Cardiac muscle cell (in vitro differentiated cells and primary cell): ENCODE results near the gene PPM1F. TPM values are rescaled to one million over a fixed set of nuclear protein-coding genes. Genes with fewer than 3 reads are reported as not detected.
A peak's percentile ranks its signal among the peaks of the same experiment; 100 is the strongest.

ENCODE experiments used
- DNase-seq, 2 donors: peaks; one replicate each; pipeline versions ENCODE4 v3.0.0 to v3.0.0-alpha.2; 2010 to 2017; ENCODE audit warnings: low read depth in 1 of 2, low spot score in 1 of 2
- H3K27ac ChIP-seq: fragments of 200-600 bp; sonication (generic); 2 replicates; pipeline ENCODE4 v1.5.1; 2016
- H3K27me3 ChIP-seq: fragments of 200-600 bp; sonication (generic); 2 replicates; pipeline ENCODE4 v1.6.0; 2016; ENCODE audit warnings: control low read depth
- H3K36me3 ChIP-seq: fragments of 200-600 bp; sonication (generic); 2 replicates; pipeline ENCODE4 v1.5.1; 2016; ENCODE audit warnings: control low read depth
- H3K4me1 ChIP-seq: fragments of 200-600 bp; sonication (generic); 2 replicates; pipeline ENCODE4 v1.8.1; 2017; ENCODE audit warnings: low read depth, mild to moderate bottlenecking, mixed run types
- H3K4me3 ChIP-seq: fragments of 200-600 bp; sonication (generic); 2 replicates; pipeline ENCODE4 v1.5.1; 2016; ENCODE audit warnings: mild to moderate bottlenecking
- H3K9me3 ChIP-seq: fragments of 200-600 bp; sonication (generic); 2 replicates; pipeline ENCODE4 v1.5.1; 2017; ENCODE audit warnings: low read depth, mild to moderate bottlenecking, control low read depth
- CTCF ChIP-seq: IDR thresholded peaks from 2 replicates; pipeline ENCODE4 v1.5.1; 2012; ENCODE audit warnings: low read depth, mild to moderate bottlenecking, low read length
- polyA plus RNA-seq: library from polyadenylated mRNA; unstranded; fragments of >200 nt; fragmentation: Nextera tagmentation; extraction: Ambion mirVana; gene quantifications from 2 replicates; pipeline ENCODE4 v1.2.1, GENCODE V29; 2016
- total RNA-seq: library from RNA; depleted of rRNA; stranded (reverse); fragments of >200 nt; gene quantifications from 2 replicates; pipeline ENCODE4 v1.2.3, GENCODE V29; 2016

Gene PPM1F
- total and polyA plus RNA-seq, 2 experiments from 2014 or later: 24.4 to 49.8 TPM

GRCh38 chr22:21923163-21923561 is 29.5 kb downstream of the PPM1F start:
- no peak overlapping the region for H3K4me3 ChIP-seq
- no peak overlapping the region for H3K27ac ChIP-seq
- no peak for TF ChIP-seq CTCF
- no peaks in the 10 kb centered on the region for H3K27me3 ChIP-seq
- H3K9me3 ChIP-seq: no peaks in the 10 kb centered on the region
- H3K4me1 ChIP-seq: no peaks in the 10 kb centered on the region
- DNase-seq: no peak
- H3K36me3 ChIP-seq: no peaks in the 10 kb centered on the region

GRCh38 chr22:21922370-21923162 is 30.1 kb downstream of the PPM1F start:
- Histone ChIP-seq H3K4me3 (no peak overlapping the region), H3K9me3 (no peaks in the 10 kb centered on the region), H3K36me3 (no peaks in the 10 kb centered on the region), H3K27ac (no peak overlapping the region), H3K27me3 (no peaks in the 10 kb centered on the region), H3K4me1 (peaks cover under 1% of the 10 kb centered on the region)
- no peak for TF ChIP-seq CTCF
- no peak for DNase-seq

- H3K4me3 ChIP-seq: no peak overlapping the region
- no peaks in the 10 kb centered on the region for H3K9me3 ChIP-seq
- H3K36me3 ChIP-seq: no peaks in the 10 kb centered on the region
- H3K27ac ChIP-seq: no peak overlapping the region
- peaks cover 9% of the 10 kb centered on the region for H3K4me1 ChIP-seq
- DNase-seq: no peak
- H3K27me3 ChIP-seq: no peaks in the 10 kb centered on the region
- no peak for TF ChIP-seq CTCF
Measured at GRCh38 chr22:21921729-21922128, 30.9 kb downstream of the PPM1F start.

GRCh38 chr22:21921184-21921721 is 31.4 kb downstream of the PPM1F start:
- Histone ChIP-seq H3K36me3 (no peaks in the 10 kb centered on the region), H3K27ac (no peak overlapping the region), H3K4me1 (peaks cover 12% of the 10 kb centered on the region), H3K27me3 (no peaks in the 10 kb centered on the region), H3K4me3 (no peak overlapping the region), H3K9me3 (no peaks in the 10 kb centered on the region)
- no peak for TF ChIP-seq CTCF
- no peak for DNase-seq

- DNase-seq: no peak
- Histone ChIP-seq H3K4me1 (peaks cover 12% of the 10 kb centered on the region), H3K9me3 (no peaks in the 10 kb centered on the region), H3K36me3 (no peaks in the 10 kb centered on the region), H3K27ac (peak overlapping the region; percentile 48), H3K27me3 (no peaks in the 10 kb centered on the region), H3K4me3 (no peak overlapping the region)
- TF ChIP-seq CTCF: no peak
Measured at GRCh38 chr22:21920341-21921183, 32.1 kb downstream of the PPM1F start.
